HFF-Myc (cell line): ENCODE results near the gene DHPS.
A peak's percentile ranks its signal among the peaks of the same experiment; 100 is the strongest.
"Not testable (repeated sequence)": the region's sequence is repeated elsewhere in the genome, so short reads cannot be mapped to it uniquely, and the experiment has no call there.

ENCODE experiments used
- DNase-seq: peaks from one replicate; pipeline ENCODE4 v3.0.0-alpha.2; 2011; ENCODE audit warnings: low read depth; ENCODE audit errors: extremely low read depth
- H3K4me3 ChIP-seq: replicated peaks from 2 replicates; pipeline ENCODE4 v1.5.1; 2011; ENCODE audit warnings: low read depth, mild to moderate bottlenecking, control low read depth, low read length
- TF ChIP-seq, protein P1 (sequence below): IDR thresholded peaks from 2 replicates; pipeline ENCODE4 v1.5.1; 2012; ENCODE audit warnings: mild to moderate bottlenecking, low read depth, low read length, control low read depth; ENCODE audit errors: missing control alignments

Gene DHPS

DNA sequence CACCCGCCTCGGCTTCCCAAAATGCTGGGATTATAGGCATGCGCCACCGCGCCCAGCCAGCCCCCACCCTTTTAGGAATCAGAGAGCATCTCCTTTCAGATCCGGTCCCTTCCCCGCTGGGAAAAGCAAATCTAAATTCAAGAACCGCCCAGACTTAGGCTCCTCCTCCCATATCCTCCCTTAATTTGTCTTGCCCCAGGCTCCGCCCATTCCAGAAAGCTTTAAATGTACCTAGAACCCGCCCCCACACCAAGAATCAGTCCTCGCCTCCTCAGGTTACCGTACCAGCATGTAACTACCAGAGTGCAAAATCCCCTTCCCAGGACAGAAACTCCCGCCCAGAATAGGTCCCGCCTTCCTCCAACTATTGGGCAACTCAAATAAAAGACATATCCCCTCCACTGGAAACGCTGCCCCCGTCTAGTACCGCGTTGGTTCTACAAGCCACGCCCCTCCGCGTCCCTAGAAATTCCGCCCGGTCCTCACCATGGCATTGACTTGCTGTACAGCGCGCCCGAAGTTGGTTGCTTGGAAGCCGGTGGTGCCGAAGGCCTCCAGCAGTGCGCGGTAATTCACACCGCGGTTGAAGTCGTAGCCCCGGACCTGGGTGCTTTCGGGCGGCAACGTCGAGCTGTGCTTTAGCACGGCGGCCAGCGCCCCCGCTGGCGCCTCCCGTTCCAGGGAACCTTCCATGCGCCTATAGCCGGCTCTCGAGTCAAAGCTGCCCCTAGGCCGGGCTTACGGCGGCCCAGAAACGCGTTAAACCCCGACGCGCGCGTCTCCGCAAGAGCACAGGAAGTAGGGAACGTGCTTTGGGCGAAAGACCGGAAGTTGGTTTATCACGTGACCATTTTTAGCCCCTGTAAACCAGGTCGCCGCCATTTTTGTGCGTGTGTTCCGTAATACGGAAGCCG lies at the start of gene DHPS:
DHPS (minus strand) TSS at position 807 of the 914 bp plus-strand sequence; CDS start at position 693, 114 bp downstream.
- peak; percentile 99 for DNase-seq
- TF ChIP-seq, protein P1, sequence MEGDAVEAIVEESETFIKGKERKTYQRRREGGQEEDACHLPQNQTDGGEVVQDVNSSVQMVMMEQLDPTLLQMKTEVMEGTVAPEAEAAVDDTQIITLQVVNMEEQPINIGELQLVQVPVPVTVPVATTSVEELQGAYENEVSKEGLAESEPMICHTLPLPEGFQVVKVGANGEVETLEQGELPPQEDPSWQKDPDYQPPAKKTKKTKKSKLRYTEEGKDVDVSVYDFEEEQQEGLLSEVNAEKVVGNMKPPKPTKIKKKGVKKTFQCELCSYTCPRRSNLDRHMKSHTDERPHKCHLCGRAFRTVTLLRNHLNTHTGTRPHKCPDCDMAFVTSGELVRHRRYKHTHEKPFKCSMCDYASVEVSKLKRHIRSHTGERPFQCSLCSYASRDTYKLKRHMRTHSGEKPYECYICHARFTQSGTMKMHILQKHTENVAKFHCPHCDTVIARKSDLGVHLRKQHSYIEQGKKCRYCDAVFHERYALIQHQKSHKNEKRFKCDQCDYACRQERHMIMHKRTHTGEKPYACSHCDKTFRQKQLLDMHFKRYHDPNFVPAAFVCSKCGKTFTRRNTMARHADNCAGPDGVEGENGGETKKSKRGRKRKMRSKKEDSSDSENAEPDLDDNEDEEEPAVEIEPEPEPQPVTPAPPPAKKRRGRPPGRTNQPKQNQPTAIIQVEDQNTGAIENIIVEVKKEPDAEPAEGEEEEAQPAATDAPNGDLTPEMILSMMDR = no peak
- H3K4me3 ChIP-seq = peak within 1 kb of the TSS; percentile 89

GRCh38 chr19:12731337-12731736 lies 49.7 kb upstream of the DHPS start:
- H3K4me3 ChIP-seq = no peak overlapping the region
- DNase-seq = no peak
- TF ChIP-seq, protein P1 = no peak

DNA sequence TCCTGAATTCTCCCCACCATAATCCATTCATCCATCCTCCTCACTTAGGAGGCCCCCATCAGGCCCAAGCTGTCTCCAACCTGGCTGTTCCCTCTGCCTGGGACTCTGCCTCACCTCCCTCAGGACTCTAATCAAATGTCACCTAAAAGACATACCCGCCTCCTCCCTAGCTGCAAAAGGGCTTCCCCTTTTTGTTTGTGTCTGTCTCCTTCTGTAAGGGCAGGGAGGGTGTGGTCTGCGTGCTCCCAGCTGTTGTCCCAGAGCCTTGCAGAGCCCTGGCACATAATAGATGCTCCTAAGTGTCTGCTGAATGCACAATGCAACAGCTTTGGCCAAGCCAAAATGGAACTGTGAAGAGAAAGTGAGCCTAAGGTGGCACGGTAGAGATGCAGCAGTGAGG lies 48.4 kb upstream of the DHPS start:
- DNase-seq = no peak
- TF ChIP-seq, protein P1 = no peak
- no peak overlapping the region for H3K4me3 ChIP-seq

DNA sequence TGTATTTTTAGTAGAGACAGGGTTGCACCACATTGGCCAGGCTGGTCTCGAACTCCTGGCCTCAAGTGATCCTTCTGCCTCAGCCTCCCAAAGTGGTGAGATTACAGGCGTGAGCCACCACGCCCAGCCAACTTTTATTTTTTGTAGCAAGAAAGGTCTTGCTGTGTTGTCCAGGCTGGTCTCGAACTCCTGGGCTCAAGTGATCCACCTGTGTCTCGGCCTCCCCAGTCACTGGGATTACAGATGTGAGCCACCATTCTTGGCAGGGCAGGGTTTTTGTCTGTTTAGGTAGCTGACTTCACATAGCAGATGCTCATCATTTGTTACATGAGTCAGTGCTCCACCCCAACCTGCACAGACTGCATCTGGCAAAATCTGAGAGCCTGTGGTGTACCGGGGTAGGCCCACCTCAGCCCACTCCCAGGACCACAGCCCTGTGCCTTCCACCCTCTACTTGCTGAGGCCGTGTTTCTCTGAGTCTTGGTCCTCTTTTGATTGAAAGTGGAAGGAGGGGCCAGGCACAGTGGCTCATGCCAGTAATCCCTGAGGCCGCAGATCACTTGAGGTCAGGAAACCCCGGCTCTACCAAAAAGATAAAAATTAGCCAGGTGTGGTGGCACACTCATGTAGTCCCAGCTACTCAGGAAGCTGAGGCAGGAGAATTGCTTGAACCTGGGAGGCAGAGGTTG lies 46.2 kb upstream of the DHPS start:
- no peak overlapping the region for H3K4me3 ChIP-seq
- TF ChIP-seq, protein P1 = no peak
- no peak for DNase-seq

- TF ChIP-seq, protein P1 = no peak
- no peak for DNase-seq
- no peak overlapping the region for H3K4me3 ChIP-seq
Observed at GRCh38 chr19:12726988-12727316, 45.3 kb upstream of the DHPS start.

DNA sequence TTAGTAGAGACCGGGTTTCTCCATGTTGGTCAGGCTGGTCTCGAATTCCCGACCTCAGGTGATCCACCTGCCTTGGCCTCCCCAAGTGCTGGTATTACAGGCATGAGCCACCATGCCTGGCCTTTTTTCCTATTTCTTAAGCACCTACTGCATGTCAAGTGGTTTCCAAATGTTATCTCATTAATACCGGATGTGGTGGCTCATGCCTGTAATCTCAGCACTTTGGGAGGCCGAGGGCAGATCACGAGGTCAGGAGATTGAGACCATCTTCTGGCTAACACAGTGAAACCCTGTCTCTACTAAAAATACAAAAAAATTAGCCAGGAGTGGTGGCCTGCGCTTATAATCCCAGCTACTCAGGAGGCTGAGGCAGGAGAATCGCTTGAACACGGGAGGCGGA lies 43.9 kb upstream of the DHPS start:
- not testable (repeated sequence) for H3K4me3 ChIP-seq, DNase-seq

- H3K4me3 ChIP-seq = peak within 1 kb of the TSS; percentile 74
- TF ChIP-seq, protein P1 = no peak
- DNase-seq = peak; percentile 51
Observed at GRCh38 chr19:12723641-12724426, 42.2 kb upstream of the DHPS start, which contains the start of gene TNPO2. TNPO2 (minus strand) TSS chr19:12723932; CDS start chr19:12720977, 2,955 bp downstream.
